HepG2 (cell line): ENCODE results near the gene HTR4.

Experiments
- CEBPZ ChIP-seq: IDR thresholded peaks from 2 replicates; pipeline ENCODE4 v1.6.1; 2012; ENCODE audit warnings: low read length, improper control_type of control experiment
- KDM5A ChIP-seq: fragments of 200-600 bp; sonication (generic); IDR thresholded peaks from 2 replicates; pipeline ENCODE4 v1.7.0; 2018; ENCODE audit warnings: antibody characterized with exemption, mild to moderate bottlenecking, low read length, borderline replicate concordance
- ONECUT2 ChIP-seq: sonication (generic); formaldehyde crosslinking; IDR thresholded peaks from 2 replicates; pipeline ENCODE4 v1.4.0; 2020; ENCODE audit warnings: missing genetic modification reagents
- PRDM10 ChIP-seq: sonication (generic); formaldehyde crosslinking; IDR thresholded peaks from 2 replicates; pipeline ENCODE4 v1.4.0; 2020; ENCODE audit warnings: low read depth, missing genetic modification reagents

DNA sequence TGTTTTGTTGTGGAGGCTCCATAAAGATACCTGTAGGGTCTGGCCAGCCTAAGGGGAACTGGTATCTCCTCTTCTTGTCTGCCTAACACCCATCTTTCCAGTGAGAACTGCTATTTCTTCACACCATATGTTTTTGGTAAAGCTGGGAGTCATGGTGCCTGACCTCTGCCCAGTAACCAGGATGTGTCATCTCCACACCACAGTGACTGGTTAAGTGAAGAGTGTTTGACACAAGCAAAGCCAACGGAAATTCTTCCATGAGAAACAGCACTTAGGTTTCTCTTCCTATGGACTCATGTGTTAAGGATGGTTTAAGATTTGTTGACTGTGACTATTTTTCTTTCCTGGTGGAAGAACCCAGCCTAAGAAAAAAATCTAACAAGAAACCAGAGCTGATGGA is 111.5 kb downstream of the HTR4 start:
- TF ChIP-seq ONECUT2 (no peak), KDM5A (no peak), CEBPZ (no peak), PRDM10 (CRISPR knock-in tag) (no peak)
